Skeletal muscle tissue (tissue), 4 donors: ENCODE data around the gene JARID2. TPM values are rescaled to one million over a fixed set of nuclear protein-coding genes. Genes with fewer than 3 reads are reported as not detected.

Experiments used
- H3K27ac ChIP-seq: one replicate; pipeline ENCODE4 v1.7.0; 2013; ENCODE audit warnings: mild to moderate bottlenecking, low read depth, low read length, inconsistent platforms
- H3K27me3 ChIP-seq, 3 donors: one replicate each; pipeline ENCODE4 v1.7.0; 2013; ENCODE audit warnings: low read length in 3 of 3; ENCODE audit not compliant: control insufficient read depth in 3 of 3, insufficient read depth in 3 of 3
- H3K36me3 ChIP-seq, 3 donors: one replicate each; pipeline ENCODE4 v1.7.0; 2013; ENCODE audit warnings: low read length in 3 of 3; ENCODE audit not compliant: control insufficient read depth in 3 of 3, insufficient read depth in 3 of 3
- H3K4me1 ChIP-seq, 3 donors: one replicate each; pipeline ENCODE4 v1.7.0; 2013; ENCODE audit warnings: low read length in 3 of 3, mild to moderate bottlenecking in 3 of 3; ENCODE audit not compliant: control insufficient read depth in 3 of 3, insufficient read depth in 3 of 3
- H3K4me3 ChIP-seq, 3 donors: one replicate each; pipeline ENCODE4 v1.7.0; 2013; ENCODE audit warnings: low read length in 3 of 3
- H3K9ac ChIP-seq, 3 donors: one replicate each; pipeline ENCODE4 v1.7.0; 2013; ENCODE audit warnings: low read length in 3 of 3, mild to moderate bottlenecking in 3 of 3, moderate library complexity in 2 of 3, low read depth in 1 of 3
- H3K9me3 ChIP-seq, 3 donors: one replicate each; pipeline ENCODE4 v1.7.0; 2013; ENCODE audit warnings: low read length in 3 of 3; ENCODE audit not compliant: control insufficient read depth in 3 of 3
- total RNA-seq: library from RNA; depleted of rRNA; stranded (reverse); fragments of >200 nt; gene quantifications from one replicate; pipeline ENCODE4 v1.2.3, GENCODE V29; 2014
- donor health status: Osteomylitis.

Gene JARID2
- total RNA-seq, 1 donor from 2014 or later: 12.0 TPM

DNA sequence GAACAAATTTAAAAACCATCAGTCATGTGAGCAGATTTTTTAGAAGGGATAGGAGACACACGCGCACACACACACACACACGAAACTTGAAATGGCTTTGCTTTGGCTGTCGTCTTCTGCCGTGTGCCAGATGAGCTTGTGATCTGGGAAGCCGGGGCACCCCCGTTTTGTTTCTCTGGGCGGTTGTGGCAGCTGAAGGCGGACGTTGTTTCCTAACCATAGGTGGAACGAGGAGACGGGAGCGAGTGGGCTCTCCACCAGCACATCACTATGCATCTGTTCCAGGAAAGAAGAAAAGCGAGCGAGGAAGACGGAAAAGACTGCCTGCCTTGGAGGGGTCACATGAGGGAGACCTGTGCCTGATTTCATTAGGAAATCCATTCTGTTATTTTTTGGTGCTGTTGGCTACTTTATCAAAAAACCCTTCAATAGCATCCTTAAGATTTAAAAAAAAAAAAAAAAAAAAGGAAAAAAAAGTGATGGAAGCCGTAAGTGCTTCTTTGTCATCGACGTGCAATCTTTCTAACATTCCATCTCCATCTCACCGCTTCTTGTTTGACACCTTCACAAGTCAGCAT is 274.8 kb downstream of the JARID2 start:
- Histone ChIP-seq H3K27me3 (no peaks in the 10 kb centered on the region), H3K4me1 (peaks cover 21 to 35% (median 34%) of the 10 kb centered on the region in 3 donors), H3K9me3 (no peaks in the 10 kb centered on the region), H3K4me3 (no peak overlapping the region), H3K36me3 (peaks cover 36 to 47% (median 39%) of the 10 kb centered on the region in 3 donors), H3K9ac (no peak overlapping the region), H3K27ac (no peak overlapping the region)

DNA sequence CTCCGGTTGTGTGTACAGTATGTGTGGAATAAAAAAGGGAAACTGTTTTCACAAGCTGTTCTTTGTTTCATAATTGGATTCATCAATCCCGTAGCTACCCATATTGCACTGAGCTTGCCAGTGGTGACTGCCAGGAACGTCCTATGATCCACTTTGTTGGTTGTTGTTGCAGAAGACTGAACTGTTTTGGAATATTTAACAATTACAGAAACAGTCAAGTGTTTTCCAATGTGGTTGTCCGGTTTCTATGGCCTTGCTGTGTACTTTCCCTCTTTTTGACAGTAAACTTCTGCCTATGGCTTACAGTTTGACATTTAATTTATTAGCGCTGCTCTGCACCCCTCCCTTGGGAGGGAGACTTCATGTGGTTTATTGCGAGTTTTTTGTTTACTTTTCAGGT is 275.7 kb downstream of the JARID2 start:
- no peaks in the 10 kb centered on the region for H3K9me3 ChIP-seq
- H3K27ac ChIP-seq: peak overlapping the region; percentile 13
- H3K9ac ChIP-seq: no peak overlapping the region
- no peak overlapping the region for H3K4me3 ChIP-seq
- peaks cover 36 to 46% (median 39%) of the 10 kb centered on the region in 3 donors for H3K36me3 ChIP-seq
- H3K4me1 ChIP-seq: peaks cover 15 to 43% (median 33%) of the 10 kb centered on the region in 3 donors
- H3K27me3 ChIP-seq: no peaks in the 10 kb centered on the region

DNA sequence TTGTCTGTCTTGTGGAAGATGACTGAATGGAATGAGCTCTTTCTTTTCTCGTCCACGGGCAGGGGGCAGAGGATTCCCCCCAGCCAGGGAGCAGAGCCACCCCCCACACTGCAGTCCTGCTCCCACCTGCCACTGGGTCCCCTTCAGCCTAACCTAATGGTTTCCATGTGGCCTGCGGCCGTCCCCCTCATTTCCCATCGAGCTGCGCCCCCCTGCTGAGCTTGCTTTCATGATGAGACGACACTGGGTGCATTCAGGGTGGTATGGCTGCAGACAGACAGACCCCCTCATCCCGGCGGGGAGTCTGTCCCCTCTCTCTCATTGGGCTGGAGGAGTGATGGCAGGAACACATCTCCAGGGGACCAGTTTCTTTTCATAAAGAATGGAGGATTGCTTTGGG is 276.2 kb downstream of the JARID2 start:
- H3K4me3 ChIP-seq: no peak overlapping the region
- peak overlapping the region; percentile 13 for H3K27ac ChIP-seq
- no peak overlapping the region for H3K9ac ChIP-seq
- peaks cover 32 to 42% (median 34%) of the 10 kb centered on the region in 3 donors for H3K36me3 ChIP-seq
- H3K27me3 ChIP-seq: no peaks in the 10 kb centered on the region
- H3K4me1 ChIP-seq: peaks cover 15 to 45% (median 35%) of the 10 kb centered on the region in 3 donors
- H3K9me3 ChIP-seq: no peaks in the 10 kb centered on the region

DNA sequence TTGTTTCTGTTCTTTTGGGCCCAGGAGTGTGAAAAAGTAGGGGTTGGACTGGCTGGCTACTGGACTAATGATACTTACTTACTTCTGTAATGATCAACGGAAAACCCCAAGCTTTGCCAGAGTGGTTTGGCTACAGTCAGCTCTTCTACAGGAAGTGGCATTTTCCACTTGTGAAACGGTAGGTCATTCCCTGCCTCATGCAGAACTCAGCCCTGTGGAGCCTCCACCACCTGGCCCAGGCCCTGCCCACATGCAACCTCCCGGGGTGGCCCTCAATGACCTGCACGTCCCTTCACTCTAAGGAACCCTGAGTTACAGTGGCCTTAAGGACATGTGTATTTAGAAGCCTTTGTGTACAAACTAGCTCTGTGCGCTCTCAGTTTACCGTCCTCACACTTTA is 276.6 kb downstream of the JARID2 start:
- no peaks in the 10 kb centered on the region for H3K9me3 ChIP-seq
- no peaks in the 10 kb centered on the region for H3K27me3 ChIP-seq
- no peak overlapping the region for H3K9ac ChIP-seq
- H3K36me3 ChIP-seq: peaks cover 28 to 38% (median 30%) of the 10 kb centered on the region in 3 donors
- H3K27ac ChIP-seq: peak overlapping the region; percentile 13
- H3K4me3 ChIP-seq: no peak overlapping the region
- H3K4me1 ChIP-seq: peaks cover 15 to 45% (median 35%) of the 10 kb centered on the region in 3 donors

DNA sequence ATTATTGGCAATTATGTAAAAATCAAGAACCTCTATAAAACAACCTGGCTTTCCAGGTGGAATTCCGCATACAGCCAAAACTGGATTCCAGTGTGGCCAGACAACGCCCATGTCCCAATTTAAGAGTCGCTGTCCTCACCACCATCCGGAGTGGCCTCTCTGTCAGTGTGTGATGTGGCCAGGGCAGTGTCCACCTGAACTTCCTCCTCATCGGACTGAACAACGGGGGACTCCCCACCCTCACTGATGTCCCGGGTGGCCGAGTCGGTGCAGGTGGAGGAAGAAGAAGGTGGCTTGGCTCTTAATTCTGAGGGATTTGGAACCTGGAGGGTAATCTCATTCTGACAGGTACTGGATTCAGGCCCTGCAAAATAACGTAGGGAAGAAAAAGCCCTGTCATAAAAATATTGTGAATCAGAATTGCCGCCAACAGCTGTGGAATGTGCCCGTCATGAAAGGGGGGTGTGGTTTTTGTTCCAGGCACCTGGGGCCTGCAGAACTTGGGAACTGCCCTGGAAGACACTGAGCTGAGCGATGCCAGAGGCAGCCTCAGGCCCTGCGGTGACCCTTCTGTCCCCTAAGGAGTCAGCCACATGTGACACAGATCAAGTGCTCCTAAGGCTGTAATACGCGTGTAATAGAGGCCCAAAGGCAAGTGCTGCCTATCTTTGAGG is 277.1 kb downstream of the JARID2 start:
- Histone ChIP-seq H3K9ac (peak overlapping the region in 1 of 3 donors; percentile 34), H3K27ac (peak overlapping the region; percentile 19), H3K36me3 (peaks cover 23 to 32% (median 26%) of the 10 kb centered on the region in 3 donors), H3K27me3 (no peaks in the 10 kb centered on the region), H3K9me3 (no peaks in the 10 kb centered on the region), H3K4me1 (peaks cover 15 to 45% (median 35%) of the 10 kb centered on the region in 3 donors), H3K4me3 (no peak overlapping the region)

DNA sequence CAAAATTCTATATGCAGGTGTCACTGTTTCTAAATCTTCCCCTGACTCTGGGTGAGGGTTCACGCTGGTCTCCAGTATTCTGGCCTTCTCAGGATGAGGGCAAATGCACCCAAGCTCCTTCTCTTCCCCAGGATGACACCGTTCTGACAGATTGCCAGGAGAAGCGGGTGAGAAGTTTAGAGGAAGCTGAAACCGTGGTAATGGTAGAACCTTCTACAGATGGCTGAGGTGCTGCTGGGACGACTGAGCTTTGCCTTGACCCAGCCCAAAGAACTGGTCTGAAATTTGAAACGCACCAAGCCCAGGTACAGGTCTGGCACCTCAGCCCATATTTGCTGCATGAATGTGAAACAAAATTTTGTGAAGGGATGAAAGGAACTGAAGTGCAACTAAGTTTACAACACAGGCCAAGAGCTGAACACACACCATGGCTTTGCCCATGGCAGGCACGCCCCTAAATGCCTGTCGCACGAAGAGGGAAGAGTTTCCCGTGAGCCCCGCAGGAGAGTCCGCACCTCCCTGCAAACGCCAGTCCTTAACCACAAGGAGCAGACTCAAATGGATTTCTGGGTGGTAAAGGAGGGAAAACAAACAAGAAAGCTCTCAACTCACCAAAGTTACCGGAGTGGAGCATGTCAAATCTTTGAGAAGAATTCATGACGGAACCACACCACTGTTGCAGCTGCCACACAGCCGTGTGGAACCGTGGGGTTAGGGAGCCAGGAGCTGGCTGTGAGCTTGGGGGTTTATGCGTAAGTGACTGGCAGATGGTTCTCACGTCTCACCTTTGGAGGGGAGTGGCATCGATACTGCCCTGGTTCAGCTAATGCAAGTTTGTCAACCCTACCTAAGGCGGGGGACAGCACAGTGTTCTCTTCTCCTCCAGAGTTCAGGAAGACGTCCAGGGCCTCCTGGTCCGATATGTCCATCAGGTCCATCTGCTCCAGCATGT is 278.1 kb downstream of the JARID2 start:
- Histone ChIP-seq H3K27ac (peak overlapping the region; percentile 19), H3K9me3 (no peaks in the 10 kb centered on the region), H3K36me3 (peaks cover 21 to 30% (median 25%) of the 10 kb centered on the region in 3 donors), H3K4me1 (peaks cover 15 to 45% (median 35%) of the 10 kb centered on the region in 3 donors), H3K9ac (no peak overlapping the region), H3K27me3 (no peaks in the 10 kb centered on the region), H3K4me3 (no peak overlapping the region)

DNA sequence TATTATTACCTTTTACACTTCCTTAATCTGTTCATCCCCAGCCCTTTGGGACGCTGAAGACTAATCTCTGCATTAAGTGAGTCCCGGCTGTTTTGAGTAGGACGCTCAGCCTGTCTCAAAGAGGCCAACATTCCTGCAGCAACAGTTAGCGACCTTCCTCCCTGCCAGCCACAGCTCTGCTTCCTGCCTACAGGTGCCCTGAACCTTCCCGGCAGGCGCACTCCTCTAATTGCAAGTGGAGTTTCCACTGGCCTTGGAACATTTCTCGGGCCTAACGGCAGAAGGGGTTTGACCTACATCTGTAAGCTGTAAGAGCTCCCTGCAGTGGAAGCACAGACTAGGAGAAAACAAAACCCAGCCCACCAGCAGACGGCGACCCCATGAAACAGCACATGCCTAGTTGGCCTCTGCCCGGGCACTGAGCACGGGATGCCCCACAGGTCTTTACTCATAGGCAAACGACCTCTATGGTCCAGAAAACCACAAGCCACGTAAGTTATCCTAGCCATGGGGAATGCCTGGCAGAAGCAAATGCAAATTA is 279.1 kb downstream of the JARID2 start:
- Histone ChIP-seq H3K36me3 (peaks cover 17 to 25% (median 20%) of the 10 kb centered on the region in 3 donors), H3K9ac (peak overlapping the region in 1 of 3 donors; percentile 24), H3K27ac (peak overlapping the region; percentile 78), H3K9me3 (no peaks in the 10 kb centered on the region), H3K4me3 (no peak overlapping the region), H3K4me1 (peaks cover 15 to 45% (median 35%) of the 10 kb centered on the region in 3 donors), H3K27me3 (no peaks in the 10 kb centered on the region)

- Histone ChIP-seq H3K9ac (peak overlapping the region; percentile 23 to 74 (median 63)), H3K36me3 (peaks cover 17 to 20% (median 18%) of the 10 kb centered on the region in 3 donors), H3K27ac (peak overlapping the region; percentile 78), H3K9me3 (no peaks in the 10 kb centered on the region), H3K27me3 (no peaks in the 10 kb centered on the region), H3K4me3 (peak overlapping the region; percentile 17 to 35 (median 34)), H3K4me1 (peaks cover 15 to 45% (median 35%) of the 10 kb centered on the region in 3 donors)
Observed at GRCh38 chr6:15526212-15526701, 280.4 kb downstream of the JARID2 start.

DNA sequence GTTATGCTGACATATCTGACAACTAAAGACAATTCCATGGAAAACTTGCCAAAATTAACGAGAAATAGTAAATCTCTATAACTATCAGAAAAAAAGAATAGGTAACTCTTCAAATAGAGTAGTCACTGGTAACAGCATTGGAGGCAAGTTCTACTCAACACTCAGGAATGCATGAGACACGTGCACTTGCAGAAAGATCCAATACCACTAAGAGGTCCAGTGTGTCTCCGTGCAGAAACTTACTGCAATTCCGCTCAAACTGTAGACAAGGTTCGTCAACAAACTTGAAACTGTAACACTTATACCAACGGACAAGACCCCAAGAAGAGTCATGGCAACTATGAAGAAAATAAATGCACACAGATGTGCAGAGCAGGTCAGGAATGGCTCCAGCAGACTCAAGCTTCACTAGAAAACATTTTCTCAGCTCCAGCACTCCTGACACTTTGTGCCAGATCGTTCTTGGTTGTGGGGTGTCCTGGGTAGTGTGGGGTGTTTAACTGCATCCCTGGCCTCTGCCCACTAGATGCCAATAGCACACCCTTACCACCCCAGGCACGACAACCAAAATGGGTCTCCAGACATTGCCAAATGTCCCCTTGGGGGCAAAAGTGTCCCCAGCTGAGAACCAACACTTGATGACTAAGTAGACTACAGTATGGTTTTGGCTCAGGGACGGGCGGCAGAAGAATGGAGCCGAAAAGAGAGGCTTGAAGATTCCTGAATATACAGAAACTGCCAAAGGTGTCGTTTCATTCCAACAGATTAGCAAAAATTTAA is 282.2 kb downstream of the JARID2 start:
- no peaks in the 10 kb centered on the region for H3K9me3 ChIP-seq
- H3K4me3 ChIP-seq: no peak overlapping the region
- H3K27me3 ChIP-seq: no peaks in the 10 kb centered on the region
- H3K9ac ChIP-seq: no peak overlapping the region
- no peak overlapping the region for H3K27ac ChIP-seq
- peaks cover 14 to 19% (median 17%) of the 10 kb centered on the region in 3 donors for H3K36me3 ChIP-seq
- H3K4me1 ChIP-seq: peaks cover 6 to 35% (median 29%) of the 10 kb centered on the region in 3 donors
